GM12892 (cell line): ENCODE data around the gene ARNT2.
"Not testable (repeated sequence)": the region's sequence is repeated elsewhere in the genome, so short reads cannot be mapped to it uniquely, and the experiment has no call there.

Source experiments
- DNase-seq: peaks from one replicate; pipeline ENCODE4 v3.0.0; 2011; ENCODE audit not compliant: insufficient read length
- FAIRE-seq: peaks from 2 replicates; lab custom pipeline; 2011; peaks lifted over from hg19 to GRCh38; lab: Jason Lieb, UNC
- POLR2A ChIP-seq: IDR thresholded peaks from 2 replicates; pipeline ENCODE4 v1.6.1; 2011; ENCODE audit warnings: low read depth, low read length, control low read depth
- POLR2AphosphoS5 ChIP-seq: IDR thresholded peaks from 2 replicates; pipeline ENCODE4 v1.6.1; 2011; ENCODE audit warnings: low read depth, low read length, control low read depth
- TAF1 ChIP-seq: IDR thresholded peaks from 2 replicates; pipeline ENCODE4 v1.6.1; 2011; ENCODE audit warnings: low read depth, mild to moderate bottlenecking, control low read depth, low read length, borderline replicate concordance

Gene ARNT2

DNA sequence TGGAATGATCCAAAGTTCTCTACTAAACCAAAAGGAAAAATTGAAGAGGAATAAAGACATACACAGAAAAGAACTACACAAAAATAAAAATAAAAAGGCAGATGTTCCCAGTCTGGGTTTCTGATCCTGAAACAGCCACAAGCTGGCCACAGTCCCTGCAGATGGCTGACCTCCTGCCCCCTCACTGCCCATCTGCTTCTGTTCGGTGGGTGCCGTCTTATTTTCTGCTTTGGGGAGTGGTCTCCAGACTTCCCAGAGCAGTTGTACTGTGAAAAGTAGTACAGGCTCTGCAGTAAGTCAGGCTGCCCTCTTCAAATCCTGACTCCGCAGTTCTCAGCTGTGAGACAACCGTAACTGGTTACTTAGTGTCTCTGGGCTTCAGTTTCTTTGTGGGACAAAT lies 94.5 kb downstream of the ARNT2 start:
- DNase-seq = no peak
- TF ChIP-seq POLR2AphosphoS5 (no peak), TAF1 (no peak), POLR2A (no peak)
- no peak for FAIRE-seq

DNA sequence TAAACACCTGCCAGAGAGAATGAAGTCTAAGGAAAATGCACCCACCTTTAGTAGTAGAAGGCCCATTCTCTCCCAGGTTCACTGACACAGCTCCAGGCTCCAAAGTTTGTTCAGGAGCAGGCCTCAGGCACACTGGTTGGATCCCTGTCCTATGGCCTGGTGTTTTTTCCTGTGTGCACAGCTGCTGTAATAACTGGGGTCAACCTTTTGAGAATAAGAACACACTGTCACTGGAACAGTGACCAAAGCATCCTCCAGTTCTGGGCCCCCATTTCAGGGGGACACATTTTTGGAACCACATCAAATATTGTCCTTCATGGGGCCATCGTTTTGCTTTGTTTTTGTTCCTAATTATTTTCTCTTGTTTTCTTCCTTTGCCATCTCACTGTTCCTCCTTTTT lies 95.8 kb downstream of the ARNT2 start:
- TF ChIP-seq POLR2AphosphoS5 = no peak
- TF ChIP-seq POLR2A = no peak
- TF ChIP-seq TAF1 = no peak
- FAIRE-seq (no peak), DNase-seq (no peak)

DNA sequence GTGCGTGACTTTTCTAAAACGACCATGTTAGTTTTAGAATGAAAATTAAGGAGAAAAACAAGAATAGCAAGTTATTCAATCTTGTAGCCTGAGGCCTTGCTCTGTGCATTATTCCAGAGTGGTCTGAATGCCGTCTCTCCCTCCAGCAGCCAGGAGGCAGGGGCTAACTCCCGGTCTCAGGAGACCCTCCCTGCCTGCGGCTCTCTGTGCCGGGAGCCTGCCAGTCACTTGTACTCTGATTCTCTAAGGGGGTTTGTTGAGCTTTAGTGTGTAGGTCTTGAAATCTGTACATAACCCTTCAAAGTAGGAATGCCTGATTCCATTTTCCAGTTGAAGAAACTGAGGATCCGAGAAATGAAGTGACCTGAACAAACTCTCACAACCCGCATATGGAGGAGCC lies 97.3 kb downstream of the ARNT2 start:
- no peak for DNase-seq
- FAIRE-seq = no peak
- TF ChIP-seq POLR2AphosphoS5 (no peak), POLR2A (no peak), TAF1 (no peak)

DNA sequence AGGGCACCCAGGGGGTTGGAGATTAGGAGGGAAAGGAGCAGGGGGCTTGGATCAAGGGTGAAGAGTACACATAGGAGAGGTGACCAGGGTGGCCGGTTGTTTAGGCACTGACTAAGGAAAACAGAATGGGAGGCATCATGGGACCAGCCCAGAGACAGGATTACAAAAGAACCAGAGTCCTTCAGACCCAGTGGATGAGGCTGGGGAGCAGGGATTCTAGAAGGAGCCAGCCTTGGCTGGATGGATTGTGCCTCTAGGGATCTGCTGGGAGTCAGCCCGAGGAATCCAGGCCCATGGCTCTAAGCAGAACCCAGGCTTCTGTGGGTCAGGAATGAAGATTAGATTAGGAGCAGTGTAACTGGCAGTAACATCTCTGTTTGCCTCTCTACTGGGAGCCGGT lies 98.6 kb downstream of the ARNT2 start:
- DNase-seq (no peak), FAIRE-seq (no peak)
- no peak for TF ChIP-seq POLR2A
- TF ChIP-seq POLR2AphosphoS5 = no peak
- TF ChIP-seq TAF1 = no peak

DNA sequence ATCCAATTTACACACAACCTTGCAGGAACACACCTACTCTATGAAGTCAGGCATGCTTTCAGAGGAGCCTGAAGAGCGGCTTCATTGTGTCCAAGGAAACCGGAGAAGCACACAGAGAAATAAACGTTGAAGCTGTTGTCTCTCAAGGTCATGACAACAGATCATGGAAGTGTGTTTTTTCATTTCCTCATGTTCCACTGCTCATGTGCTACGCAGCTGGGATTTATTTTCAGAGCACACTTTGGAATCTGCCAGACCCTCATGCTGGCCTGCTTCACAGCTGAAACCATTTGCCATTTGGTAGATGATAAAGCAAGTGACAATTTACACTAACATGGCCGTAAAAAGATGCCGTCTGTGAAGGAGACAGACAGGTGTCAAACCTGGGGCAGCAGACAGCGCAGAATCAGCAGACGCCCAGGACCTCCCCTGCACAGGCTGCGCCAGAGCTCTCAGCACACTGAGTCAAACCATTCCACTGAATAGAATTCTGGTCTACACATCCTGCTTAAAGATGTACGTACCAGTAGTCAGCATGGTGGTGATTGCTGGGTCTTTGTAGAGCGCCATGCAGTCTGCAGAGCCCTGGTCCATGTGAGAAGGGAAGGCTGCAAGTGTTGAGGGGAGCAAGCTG lies 99.3 kb downstream of the ARNT2 start:
- FAIRE-seq = no peak
- TF ChIP-seq POLR2AphosphoS5 = no peak
- no peak for TF ChIP-seq POLR2A
- no peak for DNase-seq

DNA sequence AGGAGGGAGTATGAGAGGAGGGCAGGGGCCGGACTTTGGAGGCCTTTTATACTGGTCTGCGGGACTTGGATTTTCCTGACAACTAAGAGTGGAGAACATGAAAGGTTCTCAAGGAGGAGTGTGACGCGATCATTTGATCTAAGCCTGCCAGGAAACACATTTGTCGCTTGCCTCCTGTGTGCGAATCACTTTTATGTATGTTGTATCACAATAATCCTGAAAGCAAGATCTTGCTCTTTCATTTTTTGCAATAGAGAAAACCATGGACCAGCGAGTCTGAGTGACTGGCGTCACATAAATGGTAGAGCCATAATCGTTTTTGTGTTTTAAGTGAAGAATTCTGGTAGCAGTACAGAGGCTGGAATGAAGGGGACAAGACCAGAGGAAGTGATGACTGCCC lies 100.7 kb downstream of the ARNT2 start:
- TF ChIP-seq TAF1 = no peak
- TF ChIP-seq POLR2A = no peak
- TF ChIP-seq POLR2AphosphoS5 = no peak
- DNase-seq = no peak
- FAIRE-seq = no peak

DNA sequence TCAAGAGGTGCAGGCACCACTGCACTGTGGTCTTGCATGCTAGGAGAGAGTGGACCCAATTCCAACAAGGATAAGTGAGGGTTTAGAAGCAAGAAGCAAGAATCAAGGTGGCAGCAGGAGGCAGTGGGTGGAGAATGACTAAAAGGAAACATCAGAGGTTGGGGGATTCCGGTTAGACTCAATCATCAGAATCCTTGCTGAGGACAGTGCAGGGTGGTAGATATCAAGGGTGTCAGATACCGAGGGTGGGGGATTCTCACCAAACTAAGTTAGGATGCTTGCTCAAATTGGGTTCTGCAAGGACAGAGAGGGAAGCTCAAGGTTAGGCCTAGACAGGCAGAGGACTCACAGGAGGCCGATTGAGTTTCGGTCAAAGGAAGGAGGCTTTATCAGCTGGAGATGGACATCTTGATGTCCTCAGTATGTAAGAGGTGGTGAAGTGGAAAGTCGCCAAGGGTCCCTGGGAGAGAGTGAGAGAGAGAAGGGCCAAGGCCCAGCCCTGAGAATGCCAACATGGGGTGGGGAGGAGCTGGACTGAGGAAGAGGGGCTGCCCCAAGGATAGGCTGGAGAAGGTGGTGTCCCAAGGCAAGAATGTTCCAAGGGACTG lies 102.2 kb downstream of the ARNT2 start:
- FAIRE-seq (no peak), DNase-seq (no peak)
- TF ChIP-seq POLR2AphosphoS5 (no peak), TAF1 (no peak), POLR2A (no peak)

DNA sequence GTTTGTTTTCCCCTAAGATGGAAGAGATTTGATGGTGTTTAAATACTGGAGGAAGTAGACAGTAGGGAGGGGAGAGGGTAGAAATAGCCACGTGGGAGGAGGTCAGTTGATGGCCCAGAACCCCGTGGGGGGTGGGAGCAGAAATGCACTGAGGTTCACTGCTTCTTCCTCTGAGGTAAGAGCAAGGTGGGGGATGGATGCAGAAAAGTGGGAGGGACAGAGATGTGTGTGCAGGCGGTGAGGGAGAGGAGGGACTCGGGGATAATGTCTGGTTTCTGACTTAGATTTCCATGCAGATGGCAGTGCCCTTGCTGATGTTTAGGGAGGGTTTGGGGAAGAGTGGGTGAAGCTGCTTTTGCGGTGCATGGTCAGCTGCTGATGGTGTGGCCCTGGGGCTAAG lies 102.9 kb downstream of the ARNT2 start:
- DNase-seq (no peak), FAIRE-seq (no peak)
- no peak for TF ChIP-seq POLR2AphosphoS5
- no peak for TF ChIP-seq POLR2A
- no peak for TF ChIP-seq TAF1

DNA sequence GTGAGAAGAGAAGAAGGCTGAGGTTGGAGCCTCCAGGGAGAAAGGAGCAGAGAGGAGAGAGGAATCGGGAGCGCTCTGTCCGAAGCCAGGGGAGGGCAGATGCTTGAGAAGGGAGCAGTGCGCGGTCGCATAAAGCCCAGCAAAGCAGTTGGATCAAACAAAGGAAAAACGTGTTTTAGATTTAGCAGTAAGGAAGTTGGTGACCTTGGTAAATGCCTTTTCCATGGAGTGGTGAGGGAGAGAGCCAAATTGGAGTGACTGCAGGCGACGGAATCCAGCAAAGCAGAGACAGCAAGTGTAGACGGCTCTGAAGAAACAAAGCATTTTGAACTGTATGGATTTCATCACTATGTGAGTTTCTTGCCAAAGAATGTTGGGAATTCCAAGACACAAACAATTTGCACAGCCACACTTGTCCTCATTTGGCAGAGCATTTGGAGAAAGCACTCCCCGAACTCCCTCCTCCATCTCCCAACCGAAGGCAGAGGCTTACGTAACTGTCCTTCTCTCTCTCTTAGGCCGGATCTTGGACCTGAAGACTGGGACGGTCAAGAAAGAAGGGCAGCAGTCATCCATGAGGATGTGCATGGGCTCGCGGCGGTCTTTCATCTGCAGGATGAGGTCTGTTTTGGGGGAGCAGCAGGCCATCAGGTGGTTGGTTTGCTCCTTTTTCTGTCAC lies 103.6 kb downstream of the ARNT2 start:
- FAIRE-seq (no peak), DNase-seq (no peak)
- TF ChIP-seq TAF1 (no peak), POLR2AphosphoS5 (no peak), POLR2A (no peak)

DNA sequence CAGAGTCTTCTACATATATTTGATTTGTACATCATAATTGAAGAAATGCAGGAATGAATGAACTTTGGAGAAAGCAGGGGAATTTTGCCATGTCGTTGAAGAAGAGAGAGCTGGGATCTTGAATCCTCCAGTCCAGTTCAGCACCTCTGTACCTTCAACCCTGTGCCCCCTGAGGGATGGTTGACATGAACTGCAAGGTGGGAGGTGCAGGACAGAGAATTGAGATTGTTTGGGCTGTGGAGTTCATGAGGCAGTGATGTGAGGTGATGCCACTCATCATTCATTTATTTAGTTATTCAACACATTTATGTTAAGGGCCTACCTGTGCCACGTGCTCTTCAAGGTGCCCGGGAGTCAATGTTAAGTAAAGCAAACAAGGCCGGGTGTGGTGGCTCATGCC lies 104.6 kb downstream of the ARNT2 start:
- DNase-seq = no peak

DNA sequence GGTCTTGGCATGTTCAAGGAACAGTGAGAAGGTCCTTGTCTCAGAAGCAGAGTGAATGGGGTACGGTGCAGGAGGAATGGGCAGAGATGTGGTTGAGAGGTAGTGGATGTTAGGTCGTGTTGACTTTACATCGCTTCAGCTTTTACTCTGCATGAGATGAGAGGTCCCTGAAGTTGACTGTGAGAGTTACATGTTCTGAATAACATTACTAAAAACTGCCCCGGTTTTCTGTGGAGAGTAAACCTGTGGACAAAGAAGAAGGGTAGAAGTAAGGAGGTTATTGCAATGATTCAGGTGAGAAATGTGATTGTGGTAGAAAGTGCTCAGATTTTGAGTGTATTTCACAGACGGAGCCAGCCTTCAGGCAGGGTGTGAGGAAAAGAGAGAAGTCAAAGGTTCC lies 105.6 kb downstream of the ARNT2 start:
- no peak for TF ChIP-seq POLR2AphosphoS5
- no peak for TF ChIP-seq TAF1
- TF ChIP-seq POLR2A = no peak
- DNase-seq (no peak), FAIRE-seq (no peak)

More for the DNA sequence above, 104.6 kb downstream of the ARNT2 start:
- no peak for FAIRE-seq
- TF ChIP-seq TAF1 (no peak), POLR2A (no peak), POLR2AphosphoS5 (no peak)

DNA sequence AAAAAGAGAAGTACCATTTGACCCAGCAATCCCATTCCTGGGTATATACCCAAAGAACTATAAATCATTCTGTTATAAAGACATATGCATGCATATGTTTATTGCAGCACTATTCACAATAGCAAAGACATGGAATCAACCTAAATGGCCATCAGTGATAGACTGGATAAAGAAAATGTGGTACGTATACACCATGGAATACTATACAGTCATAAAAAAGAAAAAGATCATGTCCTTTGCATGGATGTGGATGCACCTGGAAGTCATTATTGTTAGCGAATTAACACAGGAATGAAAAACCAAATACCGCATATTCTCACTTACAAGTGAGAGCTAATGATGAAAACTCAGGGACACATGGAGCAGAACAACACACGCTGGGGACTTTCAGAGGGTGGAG lies 106.8 kb downstream of the ARNT2 start:
- FAIRE-seq = not testable (repeated sequence)

DNA sequence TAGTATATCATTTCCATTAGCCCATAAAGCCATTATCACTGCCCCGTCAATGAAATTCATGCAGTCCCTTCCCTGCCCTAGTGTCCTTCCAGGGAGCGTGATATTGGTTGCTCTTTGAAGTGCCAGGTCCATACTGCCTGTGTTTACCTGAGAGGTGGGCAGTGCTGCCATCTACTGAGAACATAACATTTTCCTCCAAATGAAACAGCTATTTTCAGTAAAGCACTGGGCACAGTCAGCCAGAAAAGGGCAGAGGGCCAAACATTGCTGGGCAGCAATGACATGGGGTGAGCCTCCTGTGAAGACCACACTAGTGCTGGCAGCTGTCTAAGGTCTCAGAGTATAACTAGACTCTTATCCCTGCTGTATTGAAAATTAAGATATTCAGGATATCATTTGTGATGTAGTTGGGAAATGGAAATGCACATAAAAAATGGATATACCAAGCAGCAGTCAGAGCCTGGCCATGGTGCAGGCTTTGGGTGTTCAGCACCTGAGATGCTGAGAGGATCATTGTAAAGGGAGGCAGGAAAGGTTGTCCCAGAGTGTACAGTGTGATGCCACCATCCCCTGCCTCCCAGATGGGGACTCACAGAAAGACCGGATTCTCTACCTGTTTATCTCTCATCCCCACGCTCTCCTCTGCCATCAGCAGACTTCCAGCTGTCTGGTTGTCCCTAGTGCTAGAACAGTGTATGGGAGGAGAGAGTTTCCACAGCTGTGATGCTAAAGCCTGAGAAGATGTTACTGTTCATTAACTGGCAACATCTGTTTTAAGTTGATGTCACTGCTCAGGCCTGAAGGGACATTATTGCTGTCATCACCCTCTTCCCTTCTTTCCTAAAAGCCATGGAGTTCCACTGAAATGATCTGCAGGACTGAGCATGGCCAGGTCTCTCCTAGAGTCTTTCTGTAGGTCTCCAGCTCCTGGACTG lies 108.8 kb downstream of the ARNT2 start:
- DNase-seq (no peak), FAIRE-seq (no peak)
- TF ChIP-seq TAF1 (no peak), POLR2AphosphoS5 (no peak)

More for the DNA sequence above, 106.8 kb downstream of the ARNT2 start:
- not testable (repeated sequence) for DNase-seq
